GM19455 (cell line): Measurements from ENCODE around the gene ARIH2.

Experiments used
- ATAC-seq: cut with Tn5 transposase; IDR thresholded peaks from one replicate; pipeline ENCODE4 v1.9.1; 2021; ENCODE audit not compliant: unreplicated experiment

Gene ARIH2

GRCh38 chr3:49018707-49019006 is 100.0 kb downstream of the ARIH2 start:
- no peak for ATAC-seq

GRCh38 chr3:49019941-49020329 is 101.3 kb downstream of the ARIH2 start:
- ATAC-seq: no peak

- no peak for ATAC-seq
These were observed 101.9 kb downstream of the ARIH2 start for GRCh38 chr3:49020330-49021212.

GRCh38 chr3:49021213-49021812 is 102.7 kb downstream of the ARIH2 start:
- ATAC-seq: peak; percentile 46

GRCh38 chr3:49021813-49022687 is 103.4 kb downstream of the ARIH2 start, which contains the start of gene NDUFAF3:
NDUFAF3 (plus strand) TSS chr3:49022121; CDS start chr3:49022145, 24 bp downstream.
- peak; percentile 56 for ATAC-seq

- ATAC-seq: no peak
These were observed 104.1 kb downstream of the ARIH2 start for GRCh38 chr3:49022688-49023171.

- no peak for ATAC-seq
These were observed 105.1 kb downstream of the ARIH2 start for GRCh38 chr3:49023775-49024174.

- ATAC-seq: no peak
These were observed 105.8 kb downstream of the ARIH2 start for GRCh38 chr3:49024449-49024848.

GRCh38 chr3:49025005-49025792 is 106.6 kb downstream of the ARIH2 start:
- ATAC-seq: no peak

- no peak for ATAC-seq
These were observed 107.3 kb downstream of the ARIH2 start for GRCh38 chr3:49025793-49026520.

- ATAC-seq: no peak
These were observed 107.9 kb downstream of the ARIH2 start for GRCh38 chr3:49026536-49026935.

GRCh38 chr3:49027634-49028033 is 109.0 kb downstream of the ARIH2 start:
- no peak for ATAC-seq

- ATAC-seq: no peak
These were observed 109.6 kb downstream of the ARIH2 start for GRCh38 chr3:49028298-49028672.

- peak; percentile 89 for ATAC-seq
These were observed 110.3 kb downstream of the ARIH2 start, which contains the start of gene IMPDH2 for GRCh38 chr3:49028673-49029562. IMPDH2 (minus strand) TSS chr3:49029398; CDS start chr3:49029350, 48 bp downstream.

GRCh38 chr3:49029563-49029884 is 110.9 kb downstream of the ARIH2 start:
- ATAC-seq: no peak

- no peak for ATAC-seq
These were observed 111.7 kb downstream of the ARIH2 start for GRCh38 chr3:49030321-49030720.

GRCh38 chr3:49032646-49033304 is 114.1 kb downstream of the ARIH2 start:
- no peak for ATAC-seq

GRCh38 chr3:49034650-49035049 is 116.0 kb downstream of the ARIH2 start:
- ATAC-seq: no peak
